Measurements from ENCODE around the gene CSTPP1.

GRCh38 chr11:47162426-47162825 lies 225.9 kb downstream of the CSTPP1 start:
- TF ChIP-seq CTCF (IDR thresholded peaks at IDR 0.05; ENCODE audit: insufficient read depth, low read depth, low read length) (no peak), EZH2 (IDR thresholded peaks at IDR 0.05; ENCODE audit: insufficient read depth, low read length) (no peak)
